Sigmoid colon (tissue), 4 donors: Measurements from ENCODE around the gene CERS6.
"Not testable (repeated sequence)": the region's sequence is repeated elsewhere in the genome, so short reads cannot be mapped to it uniquely, and the experiment has no call there.

ENCODE experiments used
- EP300 ChIP-seq, 4 donors: sonication (generic); formaldehyde crosslinking; IDR thresholded peaks; one replicate each; pipeline ENCODE4 v1.6.1; 2017; ENCODE audit warnings: antibody characterized with exemption in 4 of 4
- POLR2A ChIP-seq, 2 donors: fragments of 450-650 bp; IDR thresholded peaks; one replicate each; pipeline ENCODE4 v1.6.1; 2016; ENCODE audit warnings: antibody characterized with exemption in 2 of 2, mild to moderate bottlenecking in 2 of 2, moderate library complexity in 2 of 2
- POLR2AphosphoS5 ChIP-seq, 4 donors: sonication (generic); formaldehyde crosslinking; IDR thresholded peaks; one replicate each; pipeline ENCODE4 v1.6.1; 2017; ENCODE audit warnings: antibody characterized with exemption in 4 of 4
- TF ChIP-seq, protein P1 (sequence below), 4 experiments: fragments of 450-650 bp in 3 of 4; fragments of 200-600 bp in 1 of 4; IDR thresholded peaks; one replicate each; pipeline ENCODE4 v1.5.1; 2016 to 2019; ENCODE audit warnings: antibody characterized with exemption in 4 of 4, mild to moderate bottlenecking in 3 of 4, moderate library complexity in 2 of 4

GRCh38 chr2:168502852-168503251 is 46.8 kb downstream of the CERS6 start:
- TF ChIP-seq, protein P1, sequence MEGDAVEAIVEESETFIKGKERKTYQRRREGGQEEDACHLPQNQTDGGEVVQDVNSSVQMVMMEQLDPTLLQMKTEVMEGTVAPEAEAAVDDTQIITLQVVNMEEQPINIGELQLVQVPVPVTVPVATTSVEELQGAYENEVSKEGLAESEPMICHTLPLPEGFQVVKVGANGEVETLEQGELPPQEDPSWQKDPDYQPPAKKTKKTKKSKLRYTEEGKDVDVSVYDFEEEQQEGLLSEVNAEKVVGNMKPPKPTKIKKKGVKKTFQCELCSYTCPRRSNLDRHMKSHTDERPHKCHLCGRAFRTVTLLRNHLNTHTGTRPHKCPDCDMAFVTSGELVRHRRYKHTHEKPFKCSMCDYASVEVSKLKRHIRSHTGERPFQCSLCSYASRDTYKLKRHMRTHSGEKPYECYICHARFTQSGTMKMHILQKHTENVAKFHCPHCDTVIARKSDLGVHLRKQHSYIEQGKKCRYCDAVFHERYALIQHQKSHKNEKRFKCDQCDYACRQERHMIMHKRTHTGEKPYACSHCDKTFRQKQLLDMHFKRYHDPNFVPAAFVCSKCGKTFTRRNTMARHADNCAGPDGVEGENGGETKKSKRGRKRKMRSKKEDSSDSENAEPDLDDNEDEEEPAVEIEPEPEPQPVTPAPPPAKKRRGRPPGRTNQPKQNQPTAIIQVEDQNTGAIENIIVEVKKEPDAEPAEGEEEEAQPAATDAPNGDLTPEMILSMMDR (IDR thresholded peaks at IDR 0.05): not testable (repeated sequence)
- TF ChIP-seq POLR2A, POLR2AphosphoS5, EP300 (IDR thresholded peaks at IDR 0.05): not testable (repeated sequence)
